Activated CD8-positive, alpha-beta T cell treated with anti-CD3 and anti-CD28 coated beads for 36 hours (primary cell): ENCODE data around the gene FOXN3. TPM values are rescaled to one million over a fixed set of nuclear protein-coding genes. Genes with fewer than 3 reads are reported as not detected.
"Not testable (repeated sequence)": the region's sequence is repeated elsewhere in the genome, so short reads cannot be mapped to it uniquely, and the experiment has no call there.

Experiments
- ATAC-seq: fragments of 200-7000 bp; cut with Tn5 transposase; one replicate; pipeline ENCODE4 v1.10.0; 2021; ENCODE audit warnings: mild to moderate bottlenecking, moderate library complexity
- CTCF ChIA-PET: fragments of 350-600 bp; sonication (Branson Sonifier 250); formaldehyde crosslinking; loops from one replicate; lab custom pipeline; 2021; ENCODE audit warnings: antibody characterized with exemption; lab: Charles Lee
- POLR2A ChIA-PET: fragments of 350-600 bp; sonication (Branson Sonifier 250); formaldehyde crosslinking; loops from one replicate; lab custom pipeline; 2021; ENCODE audit warnings: antibody characterized with exemption; lab: Charles Lee
- DNase-seq: peaks from one replicate; pipeline ENCODE4 v3.0.0-alpha.2; 2020
- H3K27ac Mint-ChIP-seq: one replicate; pipeline ENCODE4 v1.8.0; 2021; ENCODE audit warnings: mild to moderate bottlenecking, mixed read lengths
- H3K27me3 Mint-ChIP-seq: one replicate; pipeline ENCODE4 v1.8.0; 2021; ENCODE audit warnings: mixed read lengths
- H3K36me3 Mint-ChIP-seq: one replicate; pipeline ENCODE4 v1.8.0; 2021; ENCODE audit warnings: low read depth, mixed read lengths
- H3K4me1 Mint-ChIP-seq: one replicate; pipeline ENCODE4 v1.8.0; 2021; ENCODE audit warnings: low read depth, mixed read lengths
- H3K4me3 Mint-ChIP-seq: one replicate; pipeline ENCODE4 v1.8.0; 2021; ENCODE audit warnings: mild to moderate bottlenecking, moderate library complexity, mixed read lengths
- H3K9me3 Mint-ChIP-seq: one replicate; pipeline ENCODE4 v1.8.0; 2021; ENCODE audit warnings: mixed read lengths
- CTCF ChIP-seq: fragments of 200-600 bp; IDR thresholded peaks from one replicate; pipeline ENCODE4 v1.8.0; 2022; ENCODE audit warnings: antibody characterized with exemption, mild to moderate bottlenecking
- intact Hi-C: fragments of 100-400 bp; cut with micrococcal nuclease; formaldehyde crosslinking; loops from one replicate; pipeline ENCODE4 v1.10.0; 2022
- total RNA-seq, 2 experiments: library from RNA; stranded (reverse); gene quantifications; one replicate each; pipeline ENCODE4 v1.2.3, GENCODE V29; 2021

The FOXN3 gene
- total RNA-seq, 2 experiments from 2014 or later, result 83.4 to 85.0 TPM

GRCh38 chr14:89298056-89298834, 118.8 kb downstream of the FOXN3 start:
- no peak overlapping the region for H3K27ac Mint-ChIP-seq

GRCh38 chr14:89296281-89296745, 120.7 kb downstream of the FOXN3 start:
- H3K27ac Mint-ChIP-seq, result no peak overlapping the region
- H3K9me3 Mint-ChIP-seq, result peaks cover 7% of the 10 kb centered on the region
- H3K36me3 Mint-ChIP-seq, result peaks cover 30% of the 10 kb centered on the region
- POLR2A ChIA-PET, result no interaction called here
- intact Hi-C loops, result no loop called here
- CTCF ChIA-PET, result no interaction called here
- ATAC-seq, result no peak
- peaks cover 40% of the 10 kb centered on the region for H3K4me1 Mint-ChIP-seq
- no peak for TF ChIP-seq CTCF
- DNase-seq, result no peak
- no peak overlapping the region for H3K4me3 Mint-ChIP-seq
- no peaks in the 10 kb centered on the region for H3K27me3 Mint-ChIP-seq

More at GRCh38 chr14:89298056-89298834, 118.8 kb downstream of the FOXN3 start:
- intact Hi-C loops, result no loop called here
- ChIA-PET POLR2A (no interaction called here), CTCF (no interaction called here)
- H3K4me3 Mint-ChIP-seq, result no peak overlapping the region
- DNase-seq (no peak), ATAC-seq (no peak)
- peaks cover 43% of the 10 kb centered on the region for H3K36me3 Mint-ChIP-seq
- H3K9me3 Mint-ChIP-seq, result peaks cover 8% of the 10 kb centered on the region
- peaks cover 38% of the 10 kb centered on the region for H3K4me1 Mint-ChIP-seq
- H3K27me3 Mint-ChIP-seq, result no peaks in the 10 kb centered on the region
- no peak for TF ChIP-seq CTCF

- intact Hi-C loops, result no loop called here
- no peak for TF ChIP-seq CTCF
- ChIA-PET CTCF (no interaction called here), POLR2A (no interaction called here)
- no peaks in the 10 kb centered on the region for H3K27me3 Mint-ChIP-seq
- H3K4me3 Mint-ChIP-seq, result no peak overlapping the region
- H3K9me3 Mint-ChIP-seq, result peaks cover 6% of the 10 kb centered on the region
- H3K27ac Mint-ChIP-seq, result no peak overlapping the region
- H3K4me1 Mint-ChIP-seq, result peaks cover 51% of the 10 kb centered on the region
- ATAC-seq (no peak), DNase-seq (no peak)
- peaks cover 31% of the 10 kb centered on the region for H3K36me3 Mint-ChIP-seq
These were observed 122.2 kb downstream of the FOXN3 start for GRCh38 chr14:89294872-89295271.

GRCh38 chr14:89294469-89294868, 122.6 kb downstream of the FOXN3 start:
- H3K4me3 Mint-ChIP-seq, H3K27ac Mint-ChIP-seq, intact Hi-C loops, H3K9me3 Mint-ChIP-seq, POLR2A ChIA-PET, CTCF ChIA-PET, ATAC-seq, DNase-seq, H3K27me3 Mint-ChIP-seq: not testable (repeated sequence)
- peaks cover 52% of the 10 kb centered on the region for H3K4me1 Mint-ChIP-seq
- H3K36me3 Mint-ChIP-seq, result peaks cover 27% of the 10 kb centered on the region

GRCh38 chr14:89294060-89294459, 123.0 kb downstream of the FOXN3 start:
- H3K27me3 Mint-ChIP-seq, result no peaks in the 10 kb centered on the region
- peaks cover 23% of the 10 kb centered on the region for H3K36me3 Mint-ChIP-seq
- no peak for DNase-seq
- no peaks in the 10 kb centered on the region for H3K9me3 Mint-ChIP-seq
- CTCF ChIA-PET, result no interaction called here
- no peak for ATAC-seq
- H3K4me3 Mint-ChIP-seq, result no peak overlapping the region
- peaks cover 52% of the 10 kb centered on the region for H3K4me1 Mint-ChIP-seq
- no peak for TF ChIP-seq CTCF
- no peak overlapping the region for H3K27ac Mint-ChIP-seq
- intact Hi-C loops, result no loop called here
- POLR2A ChIA-PET, result no interaction called here
